ENCODE data around the gene OCLN. TPM values are rescaled to one million over a fixed set of nuclear protein-coding genes. Genes with fewer than 3 reads are reported as not detected.
"Not testable (repeated sequence)": the region's sequence is repeated elsewhere in the genome, so short reads cannot be mapped to it uniquely, and the experiment has no call there.

Gene OCLN
- polyA plus RNA-seq, 2 of the 4 experiments (the other 2 are of a cell fraction) = 10.7 to 54.1 TPM

- TF ChIP-seq KDM5A (IDR thresholded peaks at IDR 0.05) = no peak
- no peak for TF ChIP-seq JUN (IDR thresholded peaks at IDR 0.05)
- no peak for TF ChIP-seq BHLHE40 (IDR thresholded peaks at IDR 0.05; ENCODE audit: low read depth, low read length)
- TF ChIP-seq FOSL2 (IDR thresholded peaks at IDR 0.05) = no peak
- peak; percentile 37; the same call in 1 of the 2 replicates for TF ChIP-seq FOSL2 (CRISPR knock-in tag; IDR thresholded peaks at IDR 0.05)
- no peak for TF ChIP-seq HDAC2 (IDR thresholded peaks at IDR 0.05)
- ATAC-seq (peak; percentile 42 to 59; a peak in 3 of 6 replicates), FAIRE-seq (no peak), DNase-seq (ENCODE audit: low read depth in 1 of 2, low spot score in 1 of 2) (peak; percentile 27 to 42)
- ChIA-PET CTCF (no interaction called here), POLR2A (no interaction called here)
- Histone ChIP-seq H3K4me1 (peaks cover 33% of the 10 kb centered on the region), H3K9me3 (no peaks in the 10 kb centered on the region), H3K4me3 (no peak overlapping the region), H3K4me2 (no peak overlapping the region), H3K27ac (no peak overlapping the region)
- WGBS (ENCODE audit: missing lambda C conversion rate) = 56% methylated on average over 1 of the region's 1 CpG
Measured at GRCh38 chr5:69450116-69450515, 42.5 kb upstream of the OCLN start.

- CTCF ChIA-PET; DNase-seq (ENCODE audit: low read depth in 1 of 2, low spot score in 1 of 2); FAIRE-seq; H3K4me3 ChIP-seq; H3K27ac ChIP-seq; POLR2A ChIA-PET; H3K4me2 ChIP-seq; H3K9me3 ChIP-seq; ATAC-seq: not testable (repeated sequence)
- 96% methylated on average over 8 of the region's 8 CpGs for WGBS (ENCODE audit: missing lambda C conversion rate)
- peaks cover 33% of the 10 kb centered on the region for H3K4me1 ChIP-seq
Measured at GRCh38 chr5:69450527-69450926, 42.1 kb upstream of the OCLN start.

GRCh38 chr5:69451941-69452647 lies 40.5 kb upstream of the OCLN start:
- peak overlapping the region; percentile 67 for H3K4me2 ChIP-seq
- 23% methylated on average over 4 of the region's 4 CpGs for WGBS (ENCODE audit: missing lambda C conversion rate)
- POLR2A ChIA-PET = no interaction called here
- H3K4me1 ChIP-seq = peaks cover 33% of the 10 kb centered on the region
- no peaks in the 10 kb centered on the region for H3K9me3 ChIP-seq
- FAIRE-seq = no peak
- CTCF ChIA-PET = interaction anchor here (1.3 kb wide), 1 partner anchor 31 kb away, joined by 3 read pairs; no protein-coding TSS in a partner anchor
- no peak for ATAC-seq
- TF ChIP-seq KDM5A (IDR thresholded peaks at IDR 0.05) (no peak), FOXS1 (CRISPR knock-in tag; IDR thresholded peaks at IDR 0.05) (no peak), CBX8 (IDR thresholded peaks at IDR 0.05) (no peak), MAFK (IDR thresholded peaks at IDR 0.05; ENCODE audit: partially characterized antibody) (no peak), JUNB (IDR thresholded peaks at IDR 0.05) (no peak), TP53 (CRISPR knock-in tag; IDR thresholded peaks at IDR 0.05) (no peak), BCL3 (IDR thresholded peaks at IDR 0.05) (no peak), RAD21 (conservative IDR thresholded peaks at IDR 0.05 in 1 of 2, IDR thresholded peaks at IDR 0.05 in 1 of 2) (no peak), HOXA7 (CRISPR knock-in tag; IDR thresholded peaks at IDR 0.05) (no peak), RNF2 (IDR thresholded peaks at IDR 0.05; ENCODE audit: borderline replicate concordance, low read depth) (no peak), NR3C1 (IDR thresholded peaks at IDR 0.05) (no peak), BHLHE40 (IDR thresholded peaks at IDR 0.05; ENCODE audit: low read depth, low read length) (no peak), HDAC2 (IDR thresholded peaks at IDR 0.05) (no peak), HMGXB4 (CRISPR knock-in tag; IDR thresholded peaks at IDR 0.05; ENCODE audit: borderline replicate concordance) (no peak), MAZ (IDR thresholded peaks at IDR 0.05; ENCODE audit: borderline replicate concordance, low read depth, low read length) (no peak)
- TF ChIP-seq, protein P1, sequence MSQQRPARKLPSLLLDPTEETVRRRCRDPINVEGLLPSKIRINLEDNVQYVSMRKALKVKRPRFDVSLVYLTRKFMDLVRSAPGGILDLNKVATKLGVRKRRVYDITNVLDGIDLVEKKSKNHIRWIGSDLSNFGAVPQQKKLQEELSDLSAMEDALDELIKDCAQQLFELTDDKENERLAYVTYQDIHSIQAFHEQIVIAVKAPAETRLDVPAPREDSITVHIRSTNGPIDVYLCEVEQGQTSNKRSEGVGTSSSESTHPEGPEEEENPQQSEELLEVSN (IDR thresholded peaks at IDR 0.05; ENCODE audit: borderline replicate concordance, low read depth) = no peak
- TF ChIP-seq, protein P2, sequence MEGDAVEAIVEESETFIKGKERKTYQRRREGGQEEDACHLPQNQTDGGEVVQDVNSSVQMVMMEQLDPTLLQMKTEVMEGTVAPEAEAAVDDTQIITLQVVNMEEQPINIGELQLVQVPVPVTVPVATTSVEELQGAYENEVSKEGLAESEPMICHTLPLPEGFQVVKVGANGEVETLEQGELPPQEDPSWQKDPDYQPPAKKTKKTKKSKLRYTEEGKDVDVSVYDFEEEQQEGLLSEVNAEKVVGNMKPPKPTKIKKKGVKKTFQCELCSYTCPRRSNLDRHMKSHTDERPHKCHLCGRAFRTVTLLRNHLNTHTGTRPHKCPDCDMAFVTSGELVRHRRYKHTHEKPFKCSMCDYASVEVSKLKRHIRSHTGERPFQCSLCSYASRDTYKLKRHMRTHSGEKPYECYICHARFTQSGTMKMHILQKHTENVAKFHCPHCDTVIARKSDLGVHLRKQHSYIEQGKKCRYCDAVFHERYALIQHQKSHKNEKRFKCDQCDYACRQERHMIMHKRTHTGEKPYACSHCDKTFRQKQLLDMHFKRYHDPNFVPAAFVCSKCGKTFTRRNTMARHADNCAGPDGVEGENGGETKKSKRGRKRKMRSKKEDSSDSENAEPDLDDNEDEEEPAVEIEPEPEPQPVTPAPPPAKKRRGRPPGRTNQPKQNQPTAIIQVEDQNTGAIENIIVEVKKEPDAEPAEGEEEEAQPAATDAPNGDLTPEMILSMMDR (IDR thresholded peaks at IDR 0.05) = no peak
- TF ChIP-seq, protein P3, sequence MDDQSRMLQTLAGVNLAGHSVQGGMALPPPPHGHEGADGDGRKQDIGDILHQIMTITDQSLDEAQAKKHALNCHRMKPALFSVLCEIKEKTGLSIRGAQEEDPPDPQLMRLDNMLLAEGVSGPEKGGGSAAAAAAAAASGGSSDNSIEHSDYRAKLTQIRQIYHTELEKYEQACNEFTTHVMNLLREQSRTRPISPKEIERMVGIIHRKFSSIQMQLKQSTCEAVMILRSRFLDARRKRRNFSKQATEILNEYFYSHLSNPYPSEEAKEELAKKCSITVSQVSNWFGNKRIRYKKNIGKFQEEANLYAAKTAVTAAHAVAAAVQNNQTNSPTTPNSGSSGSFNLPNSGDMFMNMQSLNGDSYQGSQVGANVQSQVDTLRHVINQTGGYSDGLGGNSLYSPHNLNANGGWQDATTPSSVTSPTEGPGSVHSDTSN (IDR thresholded peaks at IDR 0.05) = no peak
- TF ChIP-seq, protein P4, sequence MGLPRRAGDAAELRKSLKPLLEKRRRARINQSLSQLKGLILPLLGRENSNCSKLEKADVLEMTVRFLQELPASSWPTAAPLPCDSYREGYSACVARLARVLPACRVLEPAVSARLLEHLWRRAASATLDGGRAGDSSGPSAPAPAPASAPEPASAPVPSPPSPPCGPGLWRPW (IDR thresholded peaks at IDR 0.05) = no peak
- DNase-seq (ENCODE audit: low read depth in 1 of 2, low spot score in 1 of 2) = no peak
- peak overlapping the region; percentile 0 to 3; a peak in 1 of 6 replicates for H3K27ac ChIP-seq
- no peak overlapping the region for H3K4me3 ChIP-seq

GRCh38 chr5:69453487-69453886 lies 39.1 kb upstream of the OCLN start:
- POLR2A ChIA-PET = interaction anchor here (1.1 kb wide), 1 partner anchor 39 kb away, joined by 3 read pairs; the partner anchor contains the start of gene OCLN
- Histone ChIP-seq H3K4me2 (peak overlapping the region; percentile 65), H3K27ac (peak overlapping the region; percentile 38 to 77; a peak in 4 of 6 replicates), H3K4me1 (peaks cover 33% of the 10 kb centered on the region), H3K4me3 (peak overlapping the region; percentile 43)
- not testable (repeated sequence) for ATAC-seq; FAIRE-seq; DNase-seq (ENCODE audit: low read depth in 1 of 2, low spot score in 1 of 2); H3K9me3 ChIP-seq
- WGBS (ENCODE audit: missing lambda C conversion rate) = 93% methylated on average over 3 of the region's 3 CpGs
- CTCF ChIA-PET = interaction anchor here (1.3 to 1.5 kb wide), 3 partner anchors 11 to 30 kb away, joined by 3 to 6 read pairs (median 3); no protein-coding TSS in a partner anchor
